ENCODE measurements around the gene SCN10A. TPM values are rescaled to one million over a fixed set of nuclear protein-coding genes. Genes with fewer than 3 reads are reported as not detected.

The SCN10A gene
- total RNA-seq, 1 experiment from 2014 or later: not detected

GRCh38 chr3:38827791-38828190, 11.8 kb upstream of the SCN10A start:
- Mint-ChIP-seq H3K27ac (ENCODE audit: unreplicated experiment) (no peak overlapping the region), H3K36me3 (ENCODE audit: insufficient read depth, unreplicated experiment) (no peaks in the 10 kb centered on the region), H3K4me1 (ENCODE audit: low read depth, unreplicated experiment) (no peaks in the 10 kb centered on the region), H3K4me3 (ENCODE audit: unreplicated experiment) (no peak overlapping the region), H3K9me3 (ENCODE audit: unreplicated experiment) (no peaks in the 10 kb centered on the region), H3K27me3 (ENCODE audit: insufficient read depth, unreplicated experiment) (peaks cover 6% of the 10 kb centered on the region)
- POLR2A ChIA-PET: no interaction called here
- Histone ChIP-seq H3K4me3 (ENCODE audit: low read depth, low read length) (no peak overlapping the region), H3K9me3 (no peaks in the 10 kb centered on the region), H3K4me1 (no peaks in the 10 kb centered on the region), H3K36me3 (ENCODE audit: control insufficient read depth, insufficient read depth, low read length) (no peaks in the 10 kb centered on the region), H3K27me3 (replicated peaks; ENCODE audit: control insufficient read depth, insufficient read depth, low read length) (no peaks in the 10 kb centered on the region; the same call in 1 of the 2 replicates)
- TF ChIP-seq CTCF (IDR thresholded peaks at IDR 0.05; ENCODE audit: insufficient read depth in 1 of 2, low read depth in 1 of 2, low read length in 1 of 2, severe bottlenecking in 1 of 2, unreplicated experiment in 1 of 2): no peak
- intact Hi-C loops (cut with micrococcal nuclease; ENCODE audit: unreplicated experiment): no loop called here
- no TSS peak for BruUV-seq (replicated peaks)
- no peak for DNase-seq
- CTCF ChIA-PET: no interaction called here

DNA sequence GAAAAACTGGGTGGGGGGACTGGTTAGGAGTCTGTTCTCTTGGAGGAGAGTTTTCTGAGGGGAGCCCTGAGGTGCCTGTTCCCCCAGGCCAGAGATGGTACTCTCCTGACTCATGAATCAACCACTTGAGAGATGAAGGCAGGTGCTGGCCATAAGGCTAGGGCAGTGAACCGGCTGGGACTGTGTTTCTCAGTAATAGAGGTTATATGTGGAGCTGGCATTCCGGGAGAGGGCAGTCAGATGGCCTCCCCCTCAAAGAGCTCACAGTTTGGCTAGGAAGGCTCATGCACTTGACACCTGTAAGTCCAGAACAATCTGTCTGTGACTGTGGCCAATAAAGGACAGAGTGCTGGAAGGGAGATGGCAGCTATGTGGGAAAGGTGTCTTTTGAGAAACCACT, 10.0 kb upstream of the SCN10A start:
- BruUV-seq (replicated peaks): no TSS peak
- Mint-ChIP-seq H3K9me3 (ENCODE audit: unreplicated experiment) (no peaks in the 10 kb centered on the region), H3K27me3 (ENCODE audit: insufficient read depth, unreplicated experiment) (peaks cover 15% of the 10 kb centered on the region), H3K27ac (ENCODE audit: unreplicated experiment) (no peak overlapping the region), H3K36me3 (ENCODE audit: insufficient read depth, unreplicated experiment) (no peaks in the 10 kb centered on the region), H3K4me1 (ENCODE audit: low read depth, unreplicated experiment) (no peaks in the 10 kb centered on the region), H3K4me3 (ENCODE audit: unreplicated experiment) (no peak overlapping the region)
- no peak for DNase-seq
- H3K36me3 ChIP-seq (ENCODE audit: control insufficient read depth, insufficient read depth, low read length): no peaks in the 10 kb centered on the region
- H3K4me1 ChIP-seq: no peaks in the 10 kb centered on the region
- intact Hi-C loops (cut with micrococcal nuclease; ENCODE audit: unreplicated experiment): no loop called here
- H3K4me3 ChIP-seq (ENCODE audit: low read depth, low read length): no peak overlapping the region
- no peak for TF ChIP-seq CTCF (IDR thresholded peaks at IDR 0.05; ENCODE audit: insufficient read depth in 1 of 2, low read depth in 1 of 2, low read length in 1 of 2, severe bottlenecking in 1 of 2, unreplicated experiment in 1 of 2)
- no peaks in the 10 kb centered on the region for H3K9me3 ChIP-seq
- POLR2A ChIA-PET: no interaction called here
- H3K27me3 ChIP-seq (replicated peaks; ENCODE audit: control insufficient read depth, insufficient read depth, low read length): no peaks in the 10 kb centered on the region
- CTCF ChIA-PET: no interaction called here

DNA sequence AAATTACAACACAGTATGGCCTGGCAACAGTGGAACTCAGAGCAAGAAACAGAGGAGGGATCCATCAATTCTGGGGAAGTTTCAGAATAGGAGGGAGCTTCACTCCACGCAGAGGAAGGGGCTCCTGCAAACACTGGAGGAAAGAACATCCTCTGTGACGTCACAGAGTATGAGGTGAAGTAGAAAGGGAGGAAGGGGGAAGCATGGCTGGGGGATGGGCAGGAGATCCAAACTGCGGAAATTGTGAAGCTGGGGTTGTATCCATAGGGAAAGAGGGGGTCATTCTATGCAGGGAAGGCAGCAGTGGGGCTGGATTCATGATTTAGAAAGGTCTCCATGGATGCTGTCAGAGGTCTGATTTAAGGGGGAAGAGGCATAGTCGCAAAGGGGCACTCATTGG, 8.3 kb upstream of the SCN10A start:
- no peak for DNase-seq
- no peaks in the 10 kb centered on the region for H3K4me1 ChIP-seq
- no peaks in the 10 kb centered on the region for H3K9me3 ChIP-seq
- BruUV-seq (replicated peaks): no TSS peak
- H3K27ac Mint-ChIP-seq (ENCODE audit: unreplicated experiment): no peak overlapping the region
- ChIA-PET CTCF (no interaction called here), POLR2A (no interaction called here)
- no peaks in the 10 kb centered on the region for H3K4me1 Mint-ChIP-seq (ENCODE audit: low read depth, unreplicated experiment)
- H3K36me3 Mint-ChIP-seq (ENCODE audit: insufficient read depth, unreplicated experiment): no peaks in the 10 kb centered on the region
- H3K4me3 ChIP-seq (ENCODE audit: low read depth, low read length): no peak overlapping the region
- peaks cover 17% of the 10 kb centered on the region for H3K27me3 Mint-ChIP-seq (ENCODE audit: insufficient read depth, unreplicated experiment)
- intact Hi-C loops (cut with micrococcal nuclease; ENCODE audit: unreplicated experiment): no loop called here
- TF ChIP-seq CTCF (IDR thresholded peaks at IDR 0.05; ENCODE audit: insufficient read depth in 1 of 2, low read depth in 1 of 2, low read length in 1 of 2, severe bottlenecking in 1 of 2, unreplicated experiment in 1 of 2): no peak
- no peak overlapping the region for H3K4me3 Mint-ChIP-seq (ENCODE audit: unreplicated experiment)
- H3K36me3 ChIP-seq (ENCODE audit: control insufficient read depth, insufficient read depth, low read length): no peaks in the 10 kb centered on the region
- H3K27me3 ChIP-seq (replicated peaks; ENCODE audit: control insufficient read depth, insufficient read depth, low read length): no peaks in the 10 kb centered on the region
- no peaks in the 10 kb centered on the region for H3K9me3 Mint-ChIP-seq (ENCODE audit: unreplicated experiment)

Measured in Caco-2 (cell line).